BJ (cell line): Measurements from ENCODE around the gene COIL. TPM values are rescaled to one million over a fixed set of nuclear protein-coding genes. Genes with fewer than 3 reads are reported as not detected.
"Not testable (repeated sequence)": the region's sequence is repeated elsewhere in the genome, so short reads cannot be mapped to it uniquely, and the experiment has no call there.

Source experiments
- CTCF ChIA-PET: fragments of 350-600 bp; formaldehyde crosslinking; extraction: SDS; loops from one replicate; lab custom pipeline; 2021; ENCODE audit warnings: antibody characterized with exemption, inconsistent platforms; lab: Yijun Ruan, JAX
- POLR2A ChIA-PET: fragments of 300-600 bp; sonication (Branson Sonifier 250); formaldehyde crosslinking; extraction: SDS; loops from one replicate; lab custom pipeline; 2021; ENCODE audit warnings: antibody characterized with exemption; lab: Charles Lee
- DNase-seq: peaks from one replicate; pipeline ENCODE4 v3.0.0-alpha.2; 2011; ENCODE audit warnings: low read depth
- H3K27me3 ChIP-seq: 2 replicates; pipeline ENCODE4 v1.6.0; 2011; ENCODE audit warnings: low read length; ENCODE audit not compliant: control insufficient read depth, insufficient read depth
- H3K36me3 ChIP-seq: 2 replicates; pipeline ENCODE4 v1.5.1; 2011; ENCODE audit warnings: low read length; ENCODE audit not compliant: control insufficient read depth, insufficient read depth
- H3K4me3 ChIP-seq: 2 replicates; pipeline ENCODE4 v1.5.1; 2011; ENCODE audit warnings: low read depth, mild to moderate bottlenecking, control low read depth, low read length
- polyA plus RNA-seq: library from polyadenylated mRNA; depleted of rRNA; stranded (reverse); fragments of >200 nt; gene quantifications from 2 replicates; pipeline ENCODE4 v1.2.3, GENCODE V29; 2011
- TF ChIP-seq, protein P1 (sequence below): IDR thresholded peaks from 2 replicates; pipeline ENCODE4 v1.5.1; 2011; ENCODE audit warnings: low read depth, mild to moderate bottlenecking, control low read depth, inconsistent platforms, low read length, moderate library complexity; ENCODE audit not compliant: insufficient read depth

The COIL gene
- polyA plus RNA-seq, 1 experiment = 2.8 TPM

DNA sequence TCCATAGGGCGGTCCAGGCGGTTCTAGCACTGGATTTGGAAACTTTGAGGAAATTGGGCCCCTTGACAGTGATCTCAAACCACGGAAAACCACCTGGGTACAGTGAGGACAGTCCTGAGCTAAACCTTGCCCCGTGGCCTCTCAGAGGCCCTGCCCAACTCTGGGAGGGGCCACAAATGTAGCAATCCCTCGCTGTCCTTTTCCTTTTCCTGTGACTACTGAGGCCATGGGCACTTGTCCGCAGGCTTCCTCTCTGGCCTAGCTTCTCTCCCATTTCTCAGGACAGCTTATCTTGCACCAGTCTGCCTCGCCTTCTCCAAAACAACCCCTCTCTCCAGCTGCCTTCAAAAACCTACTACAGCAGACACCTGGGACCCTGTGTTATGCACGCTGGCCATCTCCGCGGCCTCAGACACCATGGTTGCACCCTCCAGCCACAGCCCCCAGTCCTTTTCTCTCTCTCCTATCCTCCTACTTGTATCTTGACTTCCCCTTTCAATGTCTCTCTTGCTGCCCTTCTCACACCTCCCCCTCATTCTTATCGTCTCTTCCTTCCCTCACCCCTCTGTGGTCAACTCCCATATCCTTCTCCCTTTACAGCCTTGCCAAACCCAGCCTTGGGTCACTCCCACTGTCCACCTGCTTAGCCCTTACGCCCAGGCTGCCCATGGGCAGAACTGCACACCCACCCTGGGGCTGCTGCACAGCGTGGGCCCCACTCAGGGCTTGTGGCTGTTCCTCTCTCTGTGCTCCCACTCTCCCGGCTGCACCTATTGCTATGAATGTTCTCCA lies 24.7 kb upstream of the COIL start:
- CTCF ChIA-PET = interaction anchor here (1.2 kb wide), 1 partner anchor 128 kb away, joined by 3 read pairs; no protein-coding TSS in a partner anchor
- H3K4me3 ChIP-seq = no peak overlapping the region
- H3K36me3 ChIP-seq = peaks cover 1% of the 10 kb centered on the region; the same call in 1 of the 2 replicates
- no peak for DNase-seq
- POLR2A ChIA-PET = no interaction called here
- no peaks in the 10 kb centered on the region for H3K27me3 ChIP-seq
- TF ChIP-seq, protein P1, sequence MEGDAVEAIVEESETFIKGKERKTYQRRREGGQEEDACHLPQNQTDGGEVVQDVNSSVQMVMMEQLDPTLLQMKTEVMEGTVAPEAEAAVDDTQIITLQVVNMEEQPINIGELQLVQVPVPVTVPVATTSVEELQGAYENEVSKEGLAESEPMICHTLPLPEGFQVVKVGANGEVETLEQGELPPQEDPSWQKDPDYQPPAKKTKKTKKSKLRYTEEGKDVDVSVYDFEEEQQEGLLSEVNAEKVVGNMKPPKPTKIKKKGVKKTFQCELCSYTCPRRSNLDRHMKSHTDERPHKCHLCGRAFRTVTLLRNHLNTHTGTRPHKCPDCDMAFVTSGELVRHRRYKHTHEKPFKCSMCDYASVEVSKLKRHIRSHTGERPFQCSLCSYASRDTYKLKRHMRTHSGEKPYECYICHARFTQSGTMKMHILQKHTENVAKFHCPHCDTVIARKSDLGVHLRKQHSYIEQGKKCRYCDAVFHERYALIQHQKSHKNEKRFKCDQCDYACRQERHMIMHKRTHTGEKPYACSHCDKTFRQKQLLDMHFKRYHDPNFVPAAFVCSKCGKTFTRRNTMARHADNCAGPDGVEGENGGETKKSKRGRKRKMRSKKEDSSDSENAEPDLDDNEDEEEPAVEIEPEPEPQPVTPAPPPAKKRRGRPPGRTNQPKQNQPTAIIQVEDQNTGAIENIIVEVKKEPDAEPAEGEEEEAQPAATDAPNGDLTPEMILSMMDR = no peak

DNA sequence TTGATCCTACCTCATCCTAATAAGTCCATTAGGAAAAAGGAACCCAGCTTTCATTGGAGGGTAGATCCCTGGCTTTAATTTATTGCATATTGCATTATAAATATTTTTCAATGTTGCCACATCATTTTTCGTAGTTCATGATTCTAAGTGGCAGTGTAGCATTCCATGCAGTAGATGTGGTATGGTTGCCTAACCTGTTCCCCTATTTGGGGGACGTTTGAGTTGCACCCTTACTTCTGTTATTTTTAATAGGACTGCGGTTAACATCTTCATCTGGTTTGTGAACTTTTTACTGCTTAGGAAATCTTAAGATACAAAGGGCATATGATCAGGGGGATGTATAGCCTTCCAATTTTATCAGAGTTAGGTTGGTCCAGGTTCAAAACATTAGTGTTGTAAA lies 22.5 kb upstream of the COIL start:
- TF ChIP-seq, protein P1 = no peak
- H3K27me3 ChIP-seq = no peaks in the 10 kb centered on the region
- CTCF ChIA-PET = no interaction called here
- peaks cover 1% of the 10 kb centered on the region; the same call in 1 of the 2 replicates for H3K36me3 ChIP-seq
- POLR2A ChIA-PET = no interaction called here
- no peak overlapping the region for H3K4me3 ChIP-seq
- DNase-seq = no peak

DNA sequence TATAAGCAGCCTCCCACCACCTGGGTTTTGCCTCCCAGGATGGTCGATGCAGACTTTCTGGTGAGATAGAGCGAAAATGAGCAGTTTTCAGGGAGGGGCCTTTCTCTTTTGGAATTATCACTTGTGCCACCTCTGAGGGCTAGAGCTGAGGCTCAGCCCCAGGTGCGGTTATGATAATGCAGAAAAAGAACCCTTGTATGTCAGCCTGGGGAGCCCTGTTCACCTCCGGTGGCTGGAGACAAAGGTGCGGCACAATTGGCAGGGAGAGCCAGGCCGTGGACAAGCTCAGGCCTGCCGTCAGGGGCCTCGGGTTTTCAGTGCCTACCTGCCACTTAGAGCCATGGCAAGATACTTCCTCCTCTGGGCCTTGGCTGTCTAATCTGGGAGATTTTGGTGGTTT lies 21.5 kb upstream of the COIL start:
- TF ChIP-seq, protein P1 = no peak
- ChIA-PET CTCF (interaction anchor here (2.1 kb wide), 1 partner anchor 28 kb away, joined by 5 read pairs; no protein-coding TSS in a partner anchor), POLR2A (no interaction called here)
- Histone ChIP-seq H3K27me3 (no peaks in the 10 kb centered on the region), H3K36me3 (peaks cover 1% of the 10 kb centered on the region; the same call in 1 of the 2 replicates), H3K4me3 (no peak overlapping the region)
- no peak for DNase-seq

DNA sequence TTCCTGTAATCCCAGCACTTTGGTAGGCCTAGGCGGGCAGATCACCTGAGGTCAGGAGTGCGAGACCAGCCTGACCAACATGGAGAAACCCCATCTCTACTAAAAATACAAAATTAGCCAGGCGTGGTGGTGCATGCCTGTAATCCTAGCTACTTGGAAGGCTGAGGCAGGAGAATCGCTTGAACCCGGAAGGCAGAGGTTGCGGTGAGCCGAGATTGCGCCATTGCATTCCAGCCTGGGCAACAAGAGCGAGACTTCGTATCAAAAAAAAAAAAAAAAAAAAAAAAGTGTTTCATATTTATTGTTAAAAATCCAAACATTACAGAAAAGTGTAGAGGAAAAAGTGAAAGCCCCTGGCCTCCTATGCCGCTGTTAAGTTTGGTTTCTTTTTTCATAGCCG lies 19.7 kb upstream of the COIL start:
- H3K27me3 ChIP-seq, CTCF ChIA-PET, H3K4me3 ChIP-seq, POLR2A ChIA-PET, H3K36me3 ChIP-seq, DNase-seq: not testable (repeated sequence)

- H3K27me3 ChIP-seq = no peaks in the 10 kb centered on the region
- POLR2A ChIA-PET = no interaction called here
- H3K4me3 ChIP-seq = no peak overlapping the region
- CTCF ChIA-PET = interaction anchor here (0.7 to 1.6 kb wide), 2 partner anchors 15 to 119 kb away, joined by 4 read pairs; no protein-coding TSS in a partner anchor
- no peaks in the 10 kb centered on the region for H3K36me3 ChIP-seq
- DNase-seq = no peak
- TF ChIP-seq, protein P1 = no peak
Measured at GRCh38 chr17:56979091-56979480, 18.2 kb upstream of the COIL start.
